GM12892 (cell line): Measurements from ENCODE around the gene ARHGAP23.
"Not testable (repeated sequence)": the region's sequence is repeated elsewhere in the genome, so short reads cannot be mapped to it uniquely, and the experiment has no call there.

Source experiments
- POLR2A ChIP-seq: IDR thresholded peaks from 2 replicates; pipeline ENCODE4 v1.6.1; 2011; ENCODE audit warnings: low read depth, low read length, control low read depth
- POLR2AphosphoS5 ChIP-seq: IDR thresholded peaks from 2 replicates; pipeline ENCODE4 v1.6.1; 2011; ENCODE audit warnings: low read depth, low read length, control low read depth
- TAF1 ChIP-seq: IDR thresholded peaks from 2 replicates; pipeline ENCODE4 v1.6.1; 2011; ENCODE audit warnings: low read depth, mild to moderate bottlenecking, control low read depth, low read length, borderline replicate concordance

GRCh38 chr17:38492067-38493040 lies 64.1 kb downstream of the ARHGAP23 start:
- not testable (repeated sequence) for TF ChIP-seq POLR2AphosphoS5, POLR2A, TAF1
